Measurements from ENCODE around the gene CTBP1.

GRCh38 chr4:1198098-1198844 is 50.7 kb downstream of the CTBP1 start:
- TF ChIP-seq CTCF (IDR thresholded peaks at IDR 0.05): no peak
- TF ChIP-seq POLR2A (IDR thresholded peaks at IDR 0.05): no peak
- TF ChIP-seq POLR2AphosphoS5 (IDR thresholded peaks at IDR 0.05): no peak

Measured in breast epithelium (tissue), 3 donors.